ENCODE measurements around the gene DDX27.
"Not testable (repeated sequence)": the region's sequence is repeated elsewhere in the genome, so short reads cannot be mapped to it uniquely, and the experiment has no call there.

Gene DDX27, protein sequence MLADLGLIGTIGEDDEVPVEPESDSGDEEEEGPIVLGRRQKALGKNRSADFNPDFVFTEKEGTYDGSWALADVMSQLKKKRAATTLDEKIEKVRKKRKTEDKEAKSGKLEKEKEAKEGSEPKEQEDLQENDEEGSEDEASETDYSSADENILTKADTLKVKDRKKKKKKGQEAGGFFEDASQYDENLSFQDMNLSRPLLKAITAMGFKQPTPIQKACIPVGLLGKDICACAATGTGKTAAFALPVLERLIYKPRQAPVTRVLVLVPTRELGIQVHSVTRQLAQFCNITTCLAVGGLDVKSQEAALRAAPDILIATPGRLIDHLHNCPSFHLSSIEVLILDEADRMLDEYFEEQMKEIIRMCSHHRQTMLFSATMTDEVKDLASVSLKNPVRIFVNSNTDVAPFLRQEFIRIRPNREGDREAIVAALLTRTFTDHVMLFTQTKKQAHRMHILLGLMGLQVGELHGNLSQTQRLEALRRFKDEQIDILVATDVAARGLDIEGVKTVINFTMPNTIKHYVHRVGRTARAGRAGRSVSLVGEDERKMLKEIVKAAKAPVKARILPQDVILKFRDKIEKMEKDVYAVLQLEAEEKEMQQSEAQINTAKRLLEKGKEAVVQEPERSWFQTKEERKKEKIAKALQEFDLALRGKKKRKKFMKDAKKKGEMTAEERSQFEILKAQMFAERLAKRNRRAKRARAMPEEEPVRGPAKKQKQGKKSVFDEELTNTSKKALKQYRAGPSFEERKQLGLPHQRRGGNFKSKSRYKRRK

DNA sequence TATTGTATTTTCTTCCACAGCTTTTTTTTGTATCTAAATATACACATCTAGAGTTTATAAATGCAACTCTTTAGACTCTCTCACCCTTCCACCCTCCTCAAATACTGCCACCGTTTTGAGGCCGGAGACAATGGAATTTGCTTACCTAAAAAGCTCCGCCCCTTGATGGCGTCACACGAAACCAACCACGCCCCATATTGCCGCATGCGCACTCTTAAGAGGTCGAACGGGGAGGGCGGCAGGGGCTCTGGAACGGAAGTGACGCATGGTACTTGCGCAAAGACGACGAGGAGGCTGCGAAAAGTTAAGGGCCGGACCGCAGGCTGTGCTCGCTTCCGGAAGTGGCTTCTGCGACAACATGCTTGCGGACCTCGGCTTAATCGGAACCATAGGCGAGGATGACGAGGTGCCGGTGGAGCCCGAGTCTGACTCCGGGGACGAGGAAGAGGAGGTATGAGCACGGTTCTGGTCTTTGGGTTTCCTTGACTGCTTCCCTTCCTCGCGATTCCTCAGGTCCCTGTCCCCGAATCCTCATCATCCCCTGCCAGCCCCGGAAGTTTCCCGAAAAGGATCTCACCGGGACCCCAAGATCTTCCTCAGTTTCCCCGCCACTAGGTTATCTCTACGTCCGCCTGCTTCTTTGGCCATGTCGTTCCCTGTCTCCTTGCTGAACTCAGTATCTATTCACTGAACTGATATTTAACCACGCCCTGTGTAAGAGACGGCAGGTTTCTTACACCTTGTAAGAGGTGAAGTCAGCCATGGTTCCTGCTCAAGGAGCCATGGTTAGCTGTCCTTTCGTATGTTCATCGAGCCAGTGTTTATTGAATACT, at the start of gene DDX27:
Gene DDX27 (plus strand): TSS at position 326 of the 833 bp plus-strand sequence. CDS start 33 bp downstream, at position 359.
- peak; percentile 68 for FAIRE-seq

- FAIRE-seq: no peak
Observed at GRCh38 chr20:49169547-49169946, 49.7 kb upstream of the DDX27 start.

- FAIRE-seq: no peak
Observed at GRCh38 chr20:49170714-49171113, 48.5 kb upstream of the DDX27 start.

DNA sequence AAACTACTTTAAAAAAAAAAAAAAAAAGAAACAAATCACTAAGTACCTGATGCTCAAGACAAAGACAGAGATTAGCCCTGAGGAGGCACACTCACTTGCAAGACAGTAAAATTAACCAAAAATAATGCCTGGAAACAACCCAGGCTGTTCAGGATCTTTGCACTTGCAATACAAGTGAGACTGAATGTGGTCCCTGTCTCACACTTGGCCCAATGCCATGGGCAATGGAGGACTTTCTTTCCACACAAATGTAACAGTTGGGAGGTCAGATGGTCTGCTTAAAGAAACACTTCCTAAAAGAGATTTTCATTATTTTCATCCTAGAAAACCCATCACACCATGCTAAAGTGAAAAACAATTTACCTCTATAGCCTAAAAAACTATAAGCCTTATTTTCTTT, 47.3 kb upstream of the DDX27 start:
- no peak for FAIRE-seq

- no peak for FAIRE-seq
Observed at GRCh38 chr20:49172413-49172812, 46.8 kb upstream of the DDX27 start.

DNA sequence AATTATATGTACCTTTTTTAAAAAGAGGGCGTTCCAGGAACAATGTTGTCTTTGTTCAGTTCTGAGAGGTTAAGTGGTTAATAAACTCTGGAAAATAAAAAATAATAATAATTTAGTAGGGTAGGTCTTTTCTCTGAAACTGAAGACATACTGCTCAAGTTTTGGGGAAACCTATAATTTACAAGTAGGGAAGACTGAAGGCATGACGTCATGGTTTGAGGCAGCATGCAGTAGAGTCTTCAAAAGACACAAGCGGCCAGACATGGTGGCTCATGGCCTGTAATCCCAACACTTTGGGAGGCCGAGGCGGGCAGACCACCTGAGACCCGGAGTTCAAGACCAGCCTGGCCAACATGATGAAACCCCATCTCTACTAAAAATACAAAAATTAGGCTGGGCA, 45.0 kb upstream of the DDX27 start:
- no peak for FAIRE-seq

- no peak for FAIRE-seq
Observed at GRCh38 chr20:49179368-49180277, 39.6 kb upstream of the DDX27 start.

DNA sequence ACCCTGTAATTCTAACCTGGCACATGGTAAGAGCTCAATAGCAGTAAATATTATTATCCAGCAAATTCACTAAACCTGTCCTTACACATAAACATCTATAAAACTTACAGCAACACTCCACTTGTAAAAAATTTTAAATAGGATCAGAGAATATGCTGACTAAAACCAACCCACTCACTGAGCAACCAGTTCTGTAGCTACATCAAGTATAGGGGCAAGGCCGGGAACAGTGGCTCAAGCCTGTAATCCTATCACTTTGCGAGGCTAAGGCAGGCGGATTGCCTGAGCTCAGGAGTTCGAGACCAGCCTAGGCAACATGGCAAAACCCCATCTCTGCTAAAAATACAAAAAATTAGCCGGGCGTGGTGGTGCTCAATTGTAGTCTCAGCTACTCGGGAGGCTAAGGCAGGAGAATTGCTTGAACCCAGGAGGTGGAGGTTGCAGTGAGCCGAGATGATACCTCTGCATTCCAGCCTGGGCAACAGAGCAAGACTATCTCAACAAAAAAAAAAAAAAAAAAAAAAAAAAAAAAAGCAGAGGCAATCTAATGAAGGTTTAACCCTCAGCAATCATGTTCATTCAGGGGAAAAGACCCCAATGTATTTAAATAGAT, 37.8 kb upstream of the DDX27 start:
- FAIRE-seq: no peak

GRCh38 chr20:49183444-49183843, 35.8 kb upstream of the DDX27 start:
- FAIRE-seq: no peak

- FAIRE-seq: not testable (repeated sequence)
Observed at GRCh38 chr20:49184084-49184501, 35.1 kb upstream of the DDX27 start.

- FAIRE-seq: no peak
Observed at GRCh38 chr20:49184691-49185070, 34.5 kb upstream of the DDX27 start.

DNA sequence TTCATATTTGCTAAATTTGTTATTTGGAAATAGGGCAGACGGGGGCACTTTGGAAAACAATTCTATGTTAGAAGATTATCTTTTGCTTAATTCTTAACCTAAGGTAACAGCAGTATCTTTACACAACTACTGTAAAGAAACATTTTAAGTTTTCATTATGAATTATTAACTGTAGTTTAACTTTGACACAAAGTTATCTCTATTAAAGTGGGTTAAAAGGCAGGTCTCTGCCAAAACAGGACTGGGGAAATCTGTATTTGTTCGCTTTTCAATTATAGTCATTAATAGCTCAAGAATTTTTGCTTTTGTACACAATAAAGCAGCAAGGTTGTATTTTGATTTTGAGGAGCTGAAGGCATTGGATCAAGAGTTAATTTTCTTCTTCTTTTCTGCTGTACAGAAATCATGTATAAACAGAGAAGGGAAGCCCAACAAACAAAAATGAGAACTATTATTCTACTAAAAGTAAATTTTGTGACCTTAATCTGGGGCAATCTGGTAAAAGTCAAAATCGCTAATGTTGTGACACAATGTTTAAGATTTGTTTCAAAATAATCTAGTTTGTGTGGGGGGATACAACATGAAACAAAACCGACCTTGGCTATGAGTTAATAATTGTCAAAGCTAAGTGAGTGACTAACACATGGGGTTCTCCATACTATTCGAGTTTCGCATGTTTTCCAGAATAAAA, 34.0 kb upstream of the DDX27 start:
- FAIRE-seq: no peak

- FAIRE-seq: no peak
Observed at GRCh38 chr20:49186535-49187329, 32.5 kb upstream of the DDX27 start.

GRCh38 chr20:49187330-49187850, 31.8 kb upstream of the DDX27 start:
- no peak for FAIRE-seq

DNA sequence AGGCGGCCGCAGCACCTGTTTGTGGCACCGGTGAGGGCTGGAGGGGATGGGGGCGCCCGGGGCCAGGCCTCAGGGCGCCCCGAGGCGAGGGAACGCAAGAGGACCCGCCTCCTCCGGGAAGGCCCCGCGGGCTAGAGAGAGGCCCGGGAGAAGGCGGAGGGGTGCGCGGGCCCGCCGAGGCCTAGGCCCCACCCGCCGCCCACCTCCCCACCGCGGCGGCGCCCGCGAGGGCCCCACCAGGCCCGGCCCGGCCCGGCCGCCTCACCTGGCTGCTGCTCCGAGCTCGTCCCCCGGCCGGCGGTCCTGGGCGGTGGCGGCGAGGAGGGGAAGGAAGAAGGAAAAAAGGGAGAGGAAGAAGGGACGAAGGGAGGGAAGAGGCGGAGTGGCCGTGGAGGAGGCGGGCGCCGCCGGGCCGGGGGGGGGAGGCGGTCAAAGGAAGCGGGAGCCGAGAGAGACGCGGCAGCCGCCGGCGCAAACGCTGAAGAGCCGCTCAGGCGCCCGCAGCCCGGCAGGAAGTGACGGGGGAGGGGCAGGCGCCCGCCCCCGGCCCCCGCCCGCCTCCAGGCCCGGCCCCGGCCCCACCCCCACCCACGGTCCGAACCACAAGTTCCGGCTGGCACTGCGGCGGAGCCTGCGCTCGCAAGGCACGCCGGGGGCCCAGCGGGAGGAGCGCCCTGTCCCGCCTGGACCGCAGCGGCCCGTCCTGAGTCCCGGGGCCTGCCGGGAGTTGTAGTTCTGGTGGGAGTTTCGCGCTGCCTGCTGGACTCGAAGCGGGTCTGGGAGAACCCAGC, 31.2 kb upstream of the DDX27 start, which contains the start of gene STAU1:
Gene STAU1 (minus strand): TSS at position 484 of the 791 bp plus-strand sequence. CDS start 22,133 bp downstream, outside the sequence.
- no peak for FAIRE-seq

- not testable (repeated sequence) for FAIRE-seq
Observed at GRCh38 chr20:49192944-49193518, 26.2 kb upstream of the DDX27 start.

DNA sequence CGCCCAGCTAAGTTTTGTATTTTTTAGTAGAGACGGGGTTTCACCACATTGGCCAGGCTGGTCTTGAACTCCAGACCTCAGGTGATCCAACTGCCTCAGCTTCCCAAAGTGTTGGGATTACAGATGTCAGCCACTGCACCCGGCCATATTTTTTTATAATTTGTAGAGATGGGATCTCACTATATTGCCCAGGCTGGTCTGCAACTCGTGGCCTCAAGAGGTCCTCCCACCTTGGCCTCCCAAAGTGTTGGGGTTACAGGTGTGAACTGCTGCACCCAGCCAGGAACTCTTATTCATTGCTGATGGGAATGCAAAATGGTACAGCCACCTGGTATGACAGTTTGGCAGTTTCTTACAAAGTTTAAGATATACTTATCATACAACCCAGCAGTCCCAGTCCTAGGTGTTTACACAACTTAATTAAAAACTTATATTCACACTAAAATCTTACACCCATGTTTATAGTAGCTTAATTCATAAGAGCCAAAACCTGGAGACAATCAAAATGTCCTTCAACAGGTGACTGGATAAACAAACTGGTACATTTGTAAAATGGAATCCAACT, 19.4 kb upstream of the DDX27 start:
- no peak for FAIRE-seq

GRCh38 chr20:49203011-49203410, 16.2 kb upstream of the DDX27 start:
- FAIRE-seq: no peak

Data from colon (tissue), 2 donors.